ENCODE results near the gene RAB10.

DNA sequence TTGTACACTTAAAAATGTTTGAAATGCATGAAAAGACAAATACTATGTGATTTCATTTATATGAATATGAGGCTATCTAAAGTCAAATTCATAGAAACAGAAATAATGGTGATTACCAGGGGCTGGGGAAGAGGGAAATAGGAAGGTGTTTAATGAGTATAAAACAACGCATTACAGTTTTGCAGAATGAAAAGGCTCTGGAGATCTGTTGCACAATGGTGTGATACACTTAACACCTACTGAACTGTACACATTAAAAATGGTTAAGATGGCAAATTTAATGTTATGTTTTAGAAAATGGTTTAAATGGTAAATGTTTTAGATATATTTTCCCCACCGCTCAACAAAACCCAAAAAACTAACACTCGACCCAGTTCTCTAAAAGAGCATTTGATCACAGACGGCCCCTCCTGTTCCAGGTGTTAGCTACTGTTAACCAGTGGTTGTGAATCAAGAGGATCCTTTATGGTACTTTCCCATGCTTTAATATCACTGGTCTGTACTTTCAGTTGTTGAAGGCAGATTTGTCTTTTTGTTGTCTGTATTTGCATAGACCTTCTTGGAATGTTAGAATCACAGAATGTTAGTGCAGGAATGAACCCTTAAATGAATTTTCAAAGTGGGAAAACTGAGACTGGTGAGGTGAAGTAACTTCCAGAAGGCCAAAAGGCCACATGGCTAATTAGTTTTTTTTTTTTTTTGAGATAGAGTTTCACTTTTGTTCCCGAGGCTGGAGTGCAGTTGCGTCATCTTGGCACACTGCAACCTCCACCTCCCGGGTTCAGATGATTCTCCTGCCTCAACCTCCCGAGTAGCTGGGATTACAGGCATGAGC is 10.2 kb downstream of the RAB10 start:
- TF ChIP-seq YY1 (IDR thresholded peaks at IDR 0.05; ENCODE audit: insufficient read depth, insufficient read length) (no peak), ZNF274 (IDR thresholded peaks at IDR 0.05; ENCODE audit: low read depth, low read length) (no peak), SUZ12 (IDR thresholded peaks at IDR 0.05; ENCODE audit: extremely low read depth, insufficient read depth, insufficient read length) (no peak)

Data from NT2/D1 (cell line).